GM12892 (cell line): ENCODE data around the gene ZFPM1. TPM values are rescaled to one million over a fixed set of nuclear protein-coding genes. Genes with fewer than 3 reads are reported as not detected.
"Not testable (repeated sequence)": the region's sequence is repeated elsewhere in the genome, so short reads cannot be mapped to it uniquely, and the experiment has no call there.

Experiments used
- DNase-seq: peaks from one replicate; pipeline ENCODE4 v3.0.0; 2011; ENCODE audit not compliant: insufficient read length
- FAIRE-seq: peaks from 2 replicates; lab custom pipeline; 2011; peaks lifted over from hg19 to GRCh38; lab: Jason Lieb, UNC
- POLR2A ChIP-seq: IDR thresholded peaks from 2 replicates; pipeline ENCODE4 v1.6.1; 2011; ENCODE audit warnings: low read depth, low read length, control low read depth
- POLR2AphosphoS5 ChIP-seq: IDR thresholded peaks from 2 replicates; pipeline ENCODE4 v1.6.1; 2011; ENCODE audit warnings: low read depth, low read length, control low read depth
- TAF1 ChIP-seq: IDR thresholded peaks from 2 replicates; pipeline ENCODE4 v1.6.1; 2011; ENCODE audit warnings: low read depth, mild to moderate bottlenecking, control low read depth, low read length, borderline replicate concordance
- polyA plus RNA-seq: library from polyadenylated mRNA; unstranded; fragments of >200 nt; gene quantifications from one replicate; pipeline ENCODE4 v1.2.1, GENCODE V29; 2012; ENCODE audit warnings: missing spikeins, inconsistent platforms; ENCODE audit not compliant: missing spikeins

ZFPM1 gene
- polyA plus RNA-seq, result 0.25 TPM

DNA sequence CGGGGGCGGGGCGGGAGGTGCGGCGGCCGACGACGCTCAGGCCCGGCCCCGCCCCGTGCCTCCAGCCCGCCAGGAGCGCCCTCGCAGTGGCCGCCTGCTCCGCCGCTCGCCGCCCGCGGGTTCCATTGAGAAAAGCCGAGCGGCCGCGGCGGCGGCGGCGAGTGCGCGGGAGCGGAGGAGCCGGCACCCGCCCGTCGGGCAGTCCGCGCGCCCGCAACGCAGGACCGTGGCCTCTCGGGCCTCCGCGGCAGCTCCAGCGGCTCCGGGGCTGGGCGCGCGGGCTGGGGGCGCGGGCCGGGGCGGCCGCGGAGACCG, at the start of gene ZFPM1:
TSS of gene ZFPM1 (plus strand) at position 64 of the 315 bp plus-strand sequence. CDS start 359 bp downstream, outside the sequence.
- TF ChIP-seq TAF1 (no peak), POLR2AphosphoS5 (no peak), POLR2A (no peak)
- DNase-seq (no peak), FAIRE-seq (no peak)

GRCh38 chr16:88403794-88404581, 49.1 kb upstream of the ZFPM1 start:
- FAIRE-seq (no peak), DNase-seq (no peak)
- no peak for TF ChIP-seq POLR2A
- no peak for TF ChIP-seq TAF1
- TF ChIP-seq POLR2AphosphoS5, result no peak

DNA sequence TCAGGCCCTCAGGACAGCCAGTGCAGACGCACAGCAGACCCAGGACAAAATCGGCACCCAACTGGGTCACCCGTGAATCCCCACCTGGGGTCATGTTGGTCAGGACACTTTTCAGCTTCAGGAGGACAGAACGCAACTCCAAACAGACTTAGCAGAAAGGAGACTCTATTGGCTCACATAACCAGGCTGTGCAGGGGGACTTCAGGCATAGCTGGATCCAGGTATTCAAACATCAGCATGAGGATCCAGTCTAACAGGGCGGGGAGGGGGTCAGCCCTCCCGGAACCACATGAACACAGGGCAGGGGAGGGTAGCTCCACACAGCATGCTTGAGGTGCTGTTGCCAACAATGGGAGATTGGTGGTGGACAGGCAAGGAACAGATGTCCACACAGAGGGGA, 48.3 kb upstream of the ZFPM1 start:
- no peak for TF ChIP-seq POLR2A
- no peak for TF ChIP-seq POLR2AphosphoS5
- no peak for TF ChIP-seq TAF1
- DNase-seq (no peak), FAIRE-seq (no peak)

DNA sequence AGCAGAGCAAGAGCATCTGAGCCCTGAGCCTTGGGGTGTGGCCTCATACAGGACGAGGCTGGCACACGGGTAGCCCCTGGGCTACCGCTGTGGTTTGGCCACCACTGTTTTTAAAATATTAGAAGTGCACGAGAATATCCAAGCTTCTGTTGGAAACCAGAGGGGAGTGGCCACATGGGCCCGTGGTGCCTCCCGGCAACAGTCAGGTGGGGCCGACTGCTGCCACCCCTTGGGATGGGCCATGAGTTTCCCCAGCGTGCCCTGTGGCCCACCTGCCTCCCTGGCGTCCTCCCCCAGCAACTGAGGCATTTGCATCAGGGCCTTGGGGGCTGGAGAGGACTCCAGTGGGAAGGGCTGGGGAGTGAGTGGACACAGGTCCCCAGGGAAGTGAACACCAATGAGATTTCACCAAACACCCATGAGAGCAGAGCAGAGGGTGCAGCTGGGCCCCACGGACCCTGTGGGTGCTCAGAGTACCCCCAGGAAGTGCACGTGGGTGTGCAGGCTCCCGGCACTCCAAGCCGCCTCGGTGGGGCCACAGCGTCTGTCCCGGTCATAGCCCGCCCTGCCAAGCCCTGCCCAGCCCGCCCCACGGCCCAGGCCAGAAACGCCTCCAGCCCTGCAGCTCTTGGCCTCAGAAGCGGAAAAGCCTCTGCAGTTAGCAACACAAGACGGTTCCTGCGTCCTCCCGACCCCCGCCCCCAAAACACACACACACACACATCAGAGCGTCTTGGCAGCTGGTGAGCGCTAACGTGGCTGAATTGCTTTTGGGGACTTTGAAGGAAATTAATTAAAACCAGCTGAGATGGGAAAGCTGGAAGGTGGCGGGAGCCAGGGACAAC, 47.6 kb upstream of the ZFPM1 start:
- no peak for DNase-seq
- FAIRE-seq, result no peak
- TF ChIP-seq POLR2A (no peak), TAF1 (no peak), POLR2AphosphoS5 (no peak)

GRCh38 chr16:88406096-88407041, 46.7 kb upstream of the ZFPM1 start:
- DNase-seq (no peak), FAIRE-seq (no peak)
- no peak for TF ChIP-seq POLR2A
- TF ChIP-seq TAF1, result no peak
- TF ChIP-seq POLR2AphosphoS5, result no peak

DNA sequence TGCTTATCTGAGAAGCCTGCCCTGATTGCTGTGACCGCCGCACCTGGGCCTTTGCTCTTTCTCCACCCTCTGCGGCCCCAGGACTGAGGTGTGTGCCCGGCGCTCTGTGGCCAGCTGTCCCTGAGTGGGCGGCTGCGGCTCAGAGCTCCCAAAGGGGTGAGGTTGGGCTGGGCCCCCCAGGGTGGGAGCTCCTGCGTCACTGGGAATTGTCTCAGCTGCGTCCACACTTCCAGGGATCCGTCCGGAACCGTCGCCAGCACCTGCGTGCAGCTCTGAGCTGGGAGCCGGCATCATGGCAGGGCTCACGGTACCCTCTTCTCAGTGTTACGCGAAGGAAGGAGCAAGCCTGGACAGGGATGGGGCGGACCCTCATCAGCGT, 46.0 kb upstream of the ZFPM1 start:
- DNase-seq, result no peak
- no peak for FAIRE-seq
- TF ChIP-seq TAF1 (no peak), POLR2A (no peak), POLR2AphosphoS5 (no peak)

GRCh38 chr16:88407807-88408206, 45.3 kb upstream of the ZFPM1 start:
- TF ChIP-seq POLR2A, result no peak
- no peak for TF ChIP-seq TAF1
- TF ChIP-seq POLR2AphosphoS5, result no peak
- FAIRE-seq (no peak), DNase-seq (no peak)

- FAIRE-seq (no peak), DNase-seq (no peak)
- TF ChIP-seq TAF1 (no peak), POLR2AphosphoS5 (no peak), POLR2A (no peak)
Measured at GRCh38 chr16:88408561-88409142, 44.4 kb upstream of the ZFPM1 start.

DNA sequence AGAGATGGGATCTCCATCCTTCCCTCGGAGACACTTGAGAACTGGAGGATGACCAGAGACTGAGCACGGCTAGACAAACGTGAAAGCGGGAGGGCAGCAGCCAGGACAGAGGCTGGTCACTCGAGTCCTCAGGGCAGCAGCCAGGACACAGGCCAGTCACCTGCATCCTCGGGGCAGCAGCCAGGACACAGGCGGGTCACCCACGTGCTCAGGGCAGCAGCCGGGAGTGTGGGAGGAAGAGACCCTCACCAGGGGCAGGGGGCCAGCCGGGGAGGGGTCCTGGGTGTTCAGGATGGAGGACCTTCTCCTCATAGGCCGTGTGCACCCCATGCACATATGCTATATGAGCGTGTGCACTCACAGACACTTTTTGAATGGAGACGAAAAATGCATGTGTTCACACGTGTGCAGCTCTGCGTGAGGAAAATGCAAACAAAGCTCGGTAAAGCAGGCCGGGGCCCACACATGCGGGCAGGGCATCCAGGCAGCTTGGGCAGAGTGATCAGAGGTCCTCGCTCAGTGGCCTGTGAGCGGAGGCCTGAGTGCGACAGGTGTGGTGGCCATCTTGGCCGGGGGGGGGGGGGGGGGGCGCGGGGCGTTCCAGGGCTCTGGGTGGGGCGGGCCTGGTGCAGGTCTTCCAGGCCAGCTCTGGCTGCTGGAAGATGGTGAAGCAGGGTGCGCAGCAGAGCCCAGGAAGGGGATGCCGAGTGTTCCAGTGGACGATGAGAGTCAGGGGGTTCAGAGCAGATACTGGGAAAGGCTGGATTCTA, 43.6 kb upstream of the ZFPM1 start:
- DNase-seq, result no peak
- no peak for FAIRE-seq

GRCh38 chr16:88410297-88410968, 42.6 kb upstream of the ZFPM1 start:
- FAIRE-seq, DNase-seq: not testable (repeated sequence)

More for the DNA sequence above, 43.6 kb upstream of the ZFPM1 start:
- no peak for TF ChIP-seq POLR2AphosphoS5
- no peak for TF ChIP-seq POLR2A
- no peak for TF ChIP-seq TAF1
